MCF 10A (cell line): ENCODE results near the gene CASP3. TPM values are rescaled to one million over a fixed set of nuclear protein-coding genes. Genes with fewer than 3 reads are reported as not detected.

Experiments used
- BruUV-seq: library from RNA; stranded (reverse); fragments of 400-500 nt; replicated peaks from 2 replicates; lab custom pipeline; 2021; lab: Mats Ljungman, UMichigan
- CTCF ChIA-PET: fragments of 300-600 bp; sonication (Branson Sonifier 250); formaldehyde crosslinking; extraction: SDS; loops from one replicate; lab custom pipeline; 2021; ENCODE audit warnings: antibody characterized with exemption, inconsistent platforms; lab: Yijun Ruan, JAX
- POLR2A ChIA-PET: fragments of 300-600, 350-650 bp; sonication (Branson Sonifier 250); formaldehyde crosslinking; extraction: SDS; loops from one replicate; lab custom pipeline; 2020; ENCODE audit warnings: antibody characterized with exemption, inconsistent platforms; lab: Yijun Ruan, JAX
- DNase-seq: peaks from one replicate; pipeline ENCODE4 v3.0.0-alpha.2; 2018; ENCODE audit not compliant: unreplicated experiment
- H3K27ac Mint-ChIP-seq: one replicate; pipeline ENCODE4 v1.8.0; 2022; ENCODE audit warnings: mild to moderate bottlenecking, low read depth, mixed read lengths; ENCODE audit not compliant: unreplicated experiment
- H3K27me3 Mint-ChIP-seq: one replicate; pipeline ENCODE4 v1.8.0; 2022; ENCODE audit warnings: mixed read lengths; ENCODE audit not compliant: insufficient read depth, unreplicated experiment
- H3K36me3 Mint-ChIP-seq: one replicate; pipeline ENCODE4 v1.8.0; 2022; ENCODE audit warnings: mild to moderate bottlenecking, moderate library complexity, mixed read lengths; ENCODE audit not compliant: insufficient read depth, unreplicated experiment
- H3K4me1 Mint-ChIP-seq: one replicate; pipeline ENCODE4 v1.8.0; 2022; ENCODE audit warnings: mixed read lengths; ENCODE audit not compliant: insufficient read depth, unreplicated experiment
- H3K4me3 Mint-ChIP-seq: one replicate; pipeline ENCODE4 v1.8.0; 2022; ENCODE audit warnings: mild to moderate bottlenecking, moderate library complexity, mixed read lengths; ENCODE audit not compliant: unreplicated experiment
- H3K9me3 Mint-ChIP-seq: one replicate; pipeline ENCODE4 v1.8.0; 2022; ENCODE audit warnings: mixed read lengths; ENCODE audit not compliant: unreplicated experiment
- intact Hi-C: fragments of 100-400 bp; cut with micrococcal nuclease; formaldehyde crosslinking; loops from 2 replicates; pipeline ENCODE4 v1.14.1; 2022
- total RNA-seq: library from RNA; stranded (reverse); gene quantifications from 2 replicates; pipeline ENCODE4 v1.2.3, GENCODE V29; 2022
- TF ChIP-seq, protein P1 (sequence below): fragments of 200-600 bp; IDR thresholded peaks from one replicate; pipeline ENCODE4 v1.8.0; 2022; ENCODE audit warnings: antibody characterized with exemption, mild to moderate bottlenecking; ENCODE audit not compliant: unreplicated experiment

CASP3 gene
- total RNA-seq, 1 experiment from 2014 or later, result 27.4 TPM

GRCh38 chr4:184675821-184676492 lies 26.7 kb upstream of the CASP3 start:
- H3K4me1 Mint-ChIP-seq, result peaks cover 6% of the 10 kb centered on the region
- TF ChIP-seq, protein P1, sequence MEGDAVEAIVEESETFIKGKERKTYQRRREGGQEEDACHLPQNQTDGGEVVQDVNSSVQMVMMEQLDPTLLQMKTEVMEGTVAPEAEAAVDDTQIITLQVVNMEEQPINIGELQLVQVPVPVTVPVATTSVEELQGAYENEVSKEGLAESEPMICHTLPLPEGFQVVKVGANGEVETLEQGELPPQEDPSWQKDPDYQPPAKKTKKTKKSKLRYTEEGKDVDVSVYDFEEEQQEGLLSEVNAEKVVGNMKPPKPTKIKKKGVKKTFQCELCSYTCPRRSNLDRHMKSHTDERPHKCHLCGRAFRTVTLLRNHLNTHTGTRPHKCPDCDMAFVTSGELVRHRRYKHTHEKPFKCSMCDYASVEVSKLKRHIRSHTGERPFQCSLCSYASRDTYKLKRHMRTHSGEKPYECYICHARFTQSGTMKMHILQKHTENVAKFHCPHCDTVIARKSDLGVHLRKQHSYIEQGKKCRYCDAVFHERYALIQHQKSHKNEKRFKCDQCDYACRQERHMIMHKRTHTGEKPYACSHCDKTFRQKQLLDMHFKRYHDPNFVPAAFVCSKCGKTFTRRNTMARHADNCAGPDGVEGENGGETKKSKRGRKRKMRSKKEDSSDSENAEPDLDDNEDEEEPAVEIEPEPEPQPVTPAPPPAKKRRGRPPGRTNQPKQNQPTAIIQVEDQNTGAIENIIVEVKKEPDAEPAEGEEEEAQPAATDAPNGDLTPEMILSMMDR, result no peak
- intact Hi-C loops, result no loop called here
- CTCF ChIA-PET, result no interaction called here
- no peak for DNase-seq
- H3K36me3 Mint-ChIP-seq, result peaks cover 38% of the 10 kb centered on the region
- POLR2A ChIA-PET, result no interaction called here
- H3K9me3 Mint-ChIP-seq, result no peaks in the 10 kb centered on the region
- H3K4me3 Mint-ChIP-seq, result no peak overlapping the region
- H3K27me3 Mint-ChIP-seq, result no peaks in the 10 kb centered on the region
- BruUV-seq, result no TSS peak
- H3K27ac Mint-ChIP-seq, result no peak overlapping the region

GRCh38 chr4:184675018-184675417 lies 25.8 kb upstream of the CASP3 start:
- Mint-ChIP-seq H3K27ac (no peak overlapping the region), H3K4me3 (no peak overlapping the region), H3K9me3 (no peaks in the 10 kb centered on the region), H3K4me1 (no peaks in the 10 kb centered on the region), H3K27me3 (no peaks in the 10 kb centered on the region), H3K36me3 (peaks cover 36% of the 10 kb centered on the region)
- DNase-seq, result no peak
- BruUV-seq, result no TSS peak
- CTCF ChIA-PET, result no interaction called here
- POLR2A ChIA-PET, result no interaction called here
- intact Hi-C loops, result no loop called here
- TF ChIP-seq, protein P1, result no peak

- no peak overlapping the region for H3K4me3 Mint-ChIP-seq
- TF ChIP-seq, protein P1, result no peak
- peaks cover 43% of the 10 kb centered on the region for H3K36me3 Mint-ChIP-seq
- H3K27ac Mint-ChIP-seq, result peak overlapping the region; percentile 36
- ChIA-PET POLR2A (no interaction called here), CTCF (no interaction called here)
- no TSS peak for BruUV-seq
- DNase-seq, result no peak
- no peaks in the 10 kb centered on the region for H3K4me1 Mint-ChIP-seq
- H3K27me3 Mint-ChIP-seq, result no peaks in the 10 kb centered on the region
- intact Hi-C loops, result no loop called here
- no peaks in the 10 kb centered on the region for H3K9me3 Mint-ChIP-seq
Measured at GRCh38 chr4:184674011-184674410, 24.8 kb upstream of the CASP3 start.

- Mint-ChIP-seq H3K4me3 (no peak overlapping the region), H3K4me1 (no peaks in the 10 kb centered on the region), H3K36me3 (peaks cover 51% of the 10 kb centered on the region), H3K27ac (no peak overlapping the region), H3K9me3 (no peaks in the 10 kb centered on the region), H3K27me3 (no peaks in the 10 kb centered on the region)
- TF ChIP-seq, protein P1, result no peak
- ChIA-PET POLR2A (no interaction called here), CTCF (no interaction called here)
- BruUV-seq, result no TSS peak
- intact Hi-C loops, result no loop called here
- DNase-seq, result no peak
Measured at GRCh38 chr4:184672741-184673140, 23.5 kb upstream of the CASP3 start.
